Nephron progenitor cell (in vitro differentiated cells): ENCODE measurements around the gene CYP4F11.
"Not testable (repeated sequence)": the region's sequence is repeated elsewhere in the genome, so short reads cannot be mapped to it uniquely, and the experiment has no call there.

Experiments
- DNase-seq: peaks from one replicate; pipeline ENCODE4 v3.0.0; 2021
- H3K27ac Mint-ChIP-seq: 2 replicates; pipeline ENCODE4 v1.8.0; 2021; ENCODE audit warnings: mild to moderate bottlenecking, moderate library complexity, mixed read lengths
- H3K27me3 Mint-ChIP-seq: 2 replicates; pipeline ENCODE4 v1.8.0; 2021; ENCODE audit warnings: mild to moderate bottlenecking, low read depth, mixed read lengths; ENCODE audit not compliant: poor library complexity
- H3K36me3 Mint-ChIP-seq: 2 replicates; pipeline ENCODE4 v1.8.0; 2021; ENCODE audit warnings: low read depth, mixed read lengths
- H3K4me1 Mint-ChIP-seq: 2 replicates; pipeline ENCODE4 v1.8.0; 2021; ENCODE audit warnings: mixed read lengths
- H3K4me3 Mint-ChIP-seq: 2 replicates; pipeline ENCODE4 v1.8.0; 2021; ENCODE audit warnings: mild to moderate bottlenecking, moderate library complexity, mixed read lengths
- H3K9me3 Mint-ChIP-seq: 2 replicates; pipeline ENCODE4 v1.8.0; 2021; ENCODE audit warnings: mild to moderate bottlenecking, moderate library complexity, mixed read lengths
- TF ChIP-seq, protein P1 (sequence below): fragments of 200-600 bp; sonication (generic); IDR thresholded peaks from 2 replicates; pipeline ENCODE4 v1.5.0; 2021; ENCODE audit warnings: antibody characterized with exemption

Gene CYP4F11, protein sequence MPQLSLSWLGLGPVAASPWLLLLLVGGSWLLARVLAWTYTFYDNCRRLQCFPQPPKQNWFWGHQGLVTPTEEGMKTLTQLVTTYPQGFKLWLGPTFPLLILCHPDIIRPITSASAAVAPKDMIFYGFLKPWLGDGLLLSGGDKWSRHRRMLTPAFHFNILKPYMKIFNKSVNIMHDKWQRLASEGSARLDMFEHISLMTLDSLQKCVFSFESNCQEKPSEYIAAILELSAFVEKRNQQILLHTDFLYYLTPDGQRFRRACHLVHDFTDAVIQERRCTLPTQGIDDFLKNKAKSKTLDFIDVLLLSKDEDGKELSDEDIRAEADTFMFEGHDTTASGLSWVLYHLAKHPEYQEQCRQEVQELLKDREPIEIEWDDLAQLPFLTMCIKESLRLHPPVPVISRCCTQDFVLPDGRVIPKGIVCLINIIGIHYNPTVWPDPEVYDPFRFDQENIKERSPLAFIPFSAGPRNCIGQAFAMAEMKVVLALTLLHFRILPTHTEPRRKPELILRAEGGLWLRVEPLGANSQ

DNA sequence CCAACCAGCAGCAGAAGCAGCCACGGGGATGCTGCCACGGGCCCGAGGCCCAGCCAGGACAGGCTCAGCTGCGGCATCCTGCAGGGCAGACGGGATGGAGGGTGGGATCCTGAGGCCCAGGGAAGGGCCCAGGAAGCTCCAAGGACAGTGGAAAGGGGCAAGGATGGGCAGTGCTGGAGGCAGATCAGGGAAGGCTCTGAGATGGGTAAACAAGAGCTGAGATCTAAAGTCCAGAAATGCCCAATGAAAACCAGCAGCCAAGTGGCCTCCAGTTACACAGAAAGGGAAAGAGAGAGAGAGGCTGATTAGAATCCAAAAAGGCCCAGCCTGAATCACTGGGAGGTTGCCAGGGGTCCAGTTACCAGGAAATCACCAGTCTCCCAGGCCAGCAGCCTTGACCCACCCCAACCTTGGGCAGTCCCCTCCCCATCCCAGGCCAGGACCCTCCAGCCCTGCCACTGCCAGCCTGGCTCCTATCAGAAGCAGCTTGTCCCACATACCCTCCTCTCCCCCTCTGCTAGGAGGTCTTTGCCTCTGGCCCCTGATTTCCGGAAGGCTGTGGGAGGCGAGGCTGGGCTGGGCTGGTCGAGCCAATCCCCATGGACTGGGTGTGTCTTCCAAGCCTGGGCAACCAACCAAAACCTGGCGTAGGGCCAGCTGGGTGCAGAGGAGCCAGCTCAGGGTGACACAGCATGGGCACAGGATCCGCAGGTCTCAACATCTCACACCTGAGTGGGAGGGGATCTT, at the start of gene CYP4F11:
Gene CYP4F11 (minus strand): TSS at position 198 of the 747 bp plus-strand sequence. CDS start 121 bp downstream, at position 77.
- Mint-ChIP-seq H3K4me1 (no peaks in the 10 kb centered on the region), H3K27me3 (peaks cover 3% of the 10 kb centered on the region), H3K36me3 (no peaks in the 10 kb centered on the region), H3K27ac (no peak within 1 kb of the TSS), H3K4me3 (no peak within 1 kb of the TSS), H3K9me3 (peaks cover 68% of the 10 kb centered on the region)
- no peak for DNase-seq
- TF ChIP-seq, protein P1, sequence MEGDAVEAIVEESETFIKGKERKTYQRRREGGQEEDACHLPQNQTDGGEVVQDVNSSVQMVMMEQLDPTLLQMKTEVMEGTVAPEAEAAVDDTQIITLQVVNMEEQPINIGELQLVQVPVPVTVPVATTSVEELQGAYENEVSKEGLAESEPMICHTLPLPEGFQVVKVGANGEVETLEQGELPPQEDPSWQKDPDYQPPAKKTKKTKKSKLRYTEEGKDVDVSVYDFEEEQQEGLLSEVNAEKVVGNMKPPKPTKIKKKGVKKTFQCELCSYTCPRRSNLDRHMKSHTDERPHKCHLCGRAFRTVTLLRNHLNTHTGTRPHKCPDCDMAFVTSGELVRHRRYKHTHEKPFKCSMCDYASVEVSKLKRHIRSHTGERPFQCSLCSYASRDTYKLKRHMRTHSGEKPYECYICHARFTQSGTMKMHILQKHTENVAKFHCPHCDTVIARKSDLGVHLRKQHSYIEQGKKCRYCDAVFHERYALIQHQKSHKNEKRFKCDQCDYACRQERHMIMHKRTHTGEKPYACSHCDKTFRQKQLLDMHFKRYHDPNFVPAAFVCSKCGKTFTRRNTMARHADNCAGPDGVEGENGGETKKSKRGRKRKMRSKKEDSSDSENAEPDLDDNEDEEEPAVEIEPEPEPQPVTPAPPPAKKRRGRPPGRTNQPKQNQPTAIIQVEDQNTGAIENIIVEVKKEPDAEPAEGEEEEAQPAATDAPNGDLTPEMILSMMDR, result no peak

DNA sequence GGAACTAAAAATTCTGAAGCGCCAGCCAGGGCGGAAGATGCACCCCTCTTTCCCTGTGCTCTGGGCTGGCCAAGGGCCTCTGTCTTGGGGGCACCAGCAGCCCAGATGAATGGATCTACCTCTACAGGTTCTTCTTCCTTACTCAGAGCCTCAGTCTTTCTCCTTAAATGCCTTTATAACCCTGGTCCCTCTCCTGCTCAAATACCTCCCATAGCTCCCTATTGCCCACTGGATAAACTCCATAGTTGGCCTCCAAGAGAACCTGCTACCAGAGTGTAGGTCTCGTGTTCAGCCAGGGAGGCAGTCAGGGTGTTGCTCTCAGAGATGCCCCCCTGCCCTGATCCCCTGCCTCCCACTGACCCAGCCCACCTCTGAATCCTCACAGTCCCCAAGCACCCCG, 45.0 kb upstream of the CYP4F11 start:
- TF ChIP-seq, protein P1, result no peak
- Mint-ChIP-seq H3K27me3 (peaks cover 2% of the 10 kb centered on the region), H3K9me3 (peaks cover 80% of the 10 kb centered on the region), H3K4me3 (no peak overlapping the region), H3K27ac (no peak overlapping the region), H3K36me3 (no peaks in the 10 kb centered on the region), H3K4me1 (no peaks in the 10 kb centered on the region)
- DNase-seq, result no peak

DNA sequence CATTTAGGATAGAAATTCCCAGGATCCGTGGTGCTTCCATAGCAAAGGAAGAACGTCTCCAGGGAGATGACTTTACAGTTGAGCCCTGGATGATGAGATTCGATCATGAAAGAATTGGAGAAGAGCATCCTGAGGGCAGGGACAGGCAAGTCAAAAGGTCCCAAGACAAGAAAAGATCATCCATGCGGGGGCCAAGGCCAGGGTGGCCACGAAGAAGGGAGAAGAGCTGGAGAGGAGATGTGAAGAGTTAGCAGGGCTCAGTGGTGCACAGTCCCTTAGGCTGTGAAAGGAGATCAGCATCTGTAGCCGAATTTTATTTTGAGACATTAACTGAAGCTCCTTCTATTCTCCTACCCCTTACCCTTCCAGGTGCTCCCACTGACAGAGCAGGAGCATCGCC, 43.4 kb upstream of the CYP4F11 start:
- TF ChIP-seq, protein P1, result no peak
- H3K9me3 Mint-ChIP-seq, result peaks cover 76% of the 10 kb centered on the region
- DNase-seq, result no peak
- H3K27me3 Mint-ChIP-seq, result peaks cover 2% of the 10 kb centered on the region
- no peaks in the 10 kb centered on the region for H3K36me3 Mint-ChIP-seq
- H3K27ac Mint-ChIP-seq, result no peak overlapping the region
- no peak overlapping the region for H3K4me3 Mint-ChIP-seq
- H3K4me1 Mint-ChIP-seq, result no peaks in the 10 kb centered on the region

GRCh38 chr19:15976836-15977689, 42.7 kb upstream of the CYP4F11 start:
- H3K27me3 Mint-ChIP-seq, result peaks cover 2% of the 10 kb centered on the region
- peaks cover 76% of the 10 kb centered on the region for H3K9me3 Mint-ChIP-seq
- TF ChIP-seq, protein P1, result no peak
- H3K4me1 Mint-ChIP-seq, result no peaks in the 10 kb centered on the region
- no peak overlapping the region for H3K4me3 Mint-ChIP-seq
- H3K27ac Mint-ChIP-seq, result no peak overlapping the region
- DNase-seq, result no peak
- no peaks in the 10 kb centered on the region for H3K36me3 Mint-ChIP-seq

DNA sequence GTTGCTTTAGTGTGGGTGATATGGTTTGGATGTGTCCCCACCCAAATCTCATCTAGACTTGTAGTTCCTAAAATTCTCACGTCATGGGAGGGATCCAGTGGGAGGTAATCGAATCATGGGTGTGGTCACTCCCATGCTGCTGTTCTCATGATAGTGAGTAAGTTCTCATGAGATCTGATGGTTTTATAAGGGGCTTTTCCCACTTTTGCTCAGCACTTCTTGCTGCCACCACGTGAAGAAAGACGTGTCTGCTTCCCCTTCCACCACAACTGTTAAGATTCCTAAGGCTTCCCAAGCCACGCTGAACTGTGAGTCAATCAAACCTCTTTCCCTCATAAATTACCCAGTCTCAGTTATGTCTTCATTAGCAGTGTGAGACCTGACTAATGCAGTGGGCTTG, 40.5 kb upstream of the CYP4F11 start:
- H3K36me3 Mint-ChIP-seq, result no peaks in the 10 kb centered on the region
- H3K27me3 Mint-ChIP-seq, result peaks cover 6% of the 10 kb centered on the region
- H3K27ac Mint-ChIP-seq, result no peak overlapping the region
- no peaks in the 10 kb centered on the region for H3K4me1 Mint-ChIP-seq
- TF ChIP-seq, protein P1, result no peak
- H3K9me3 Mint-ChIP-seq, result peaks cover 67% of the 10 kb centered on the region
- no peak overlapping the region for H3K4me3 Mint-ChIP-seq
- no peak for DNase-seq

DNA sequence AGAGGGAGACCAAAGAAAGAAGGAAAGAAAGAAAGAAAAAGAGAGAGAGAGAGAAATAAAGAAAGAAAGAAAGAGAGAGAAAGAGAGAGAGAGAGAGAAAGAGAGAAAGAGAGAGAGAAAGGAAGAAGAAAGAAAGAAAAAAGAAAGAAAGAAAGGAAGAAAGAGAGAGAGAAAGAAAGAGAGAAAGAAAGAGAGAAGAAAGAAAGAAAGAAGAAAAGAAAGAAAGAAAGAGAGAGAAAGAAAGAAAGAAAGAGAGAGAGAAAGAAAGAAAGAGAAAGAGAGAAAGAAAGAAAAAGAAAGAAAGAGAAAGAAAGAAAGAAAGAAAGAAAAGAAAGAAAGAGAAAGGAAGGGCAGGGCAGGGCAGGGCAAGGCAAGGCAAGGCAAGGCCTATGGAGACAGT, 37.7 kb upstream of the CYP4F11 start:
- H3K4me3 Mint-ChIP-seq, H3K4me1 Mint-ChIP-seq, H3K27me3 Mint-ChIP-seq, H3K27ac Mint-ChIP-seq, H3K36me3 Mint-ChIP-seq, DNase-seq: not testable (repeated sequence)
- peaks cover 59% of the 10 kb centered on the region for H3K9me3 Mint-ChIP-seq
